ENCODE data around the gene SEC24C.

The SEC24C gene

GRCh38 chr10:73809061-73809818 lies 65.1 kb downstream of the SEC24C start:
- Histone ChIP-seq H3K9me2 (replicated peaks; ENCODE audit: control insufficient read depth, low read length) (no peaks in the 10 kb centered on the region), H3K4me1 (ENCODE audit: control insufficient read depth, low read length) (peaks cover 15% of the 10 kb centered on the region), H3K27me3 (ENCODE audit: control insufficient read depth, low read length) (no peaks in the 10 kb centered on the region), H3F3A (ENCODE audit: control insufficient read depth, insufficient read depth) (peaks cover 5% of the 10 kb centered on the region; the same call in 1 of the 2 replicates), H3K27ac (ENCODE audit: low read depth, low read length) (no peak overlapping the region), H3K4me3 (ENCODE audit: low read length) (no peak overlapping the region), H3K4me2 (ENCODE audit: low read length) (0 out of 2 replicates have a peak overlapping the region, but pooled peaks have one; percentile 60), H4K20me1 (ENCODE audit: control insufficient read depth, insufficient read depth, low read depth, low read length) (no peaks in the 10 kb centered on the region), H3K79me2 (ENCODE audit: control insufficient read depth, low read length) (peaks cover 43% of the 10 kb centered on the region), H3K9me3 (ENCODE audit: control insufficient read depth, insufficient read depth, low read length) (no peaks in the 10 kb centered on the region), H3K36me3 (ENCODE audit: control insufficient read depth, low read length) (peaks cover 49% of the 10 kb centered on the region)
- no peak for TF ChIP-seq EZH2phosphoT487 (IDR thresholded peaks at IDR 0.05; ENCODE audit: borderline replicate concordance, low read length)
- TF ChIP-seq CTCF (IDR thresholded peaks at IDR 0.05; ENCODE audit: low read depth, low read length, poor library complexity, severe bottlenecking), result no peak

- H3K9me3 ChIP-seq (ENCODE audit: control insufficient read depth, insufficient read depth, low read length), result no peaks in the 10 kb centered on the region
- no peaks in the 10 kb centered on the region for H3K27me3 ChIP-seq (ENCODE audit: control insufficient read depth, low read length)
- peaks cover 43% of the 10 kb centered on the region for H3K79me2 ChIP-seq (ENCODE audit: control insufficient read depth, low read length)
- H4K20me1 ChIP-seq (ENCODE audit: control insufficient read depth, insufficient read depth, low read depth, low read length), result no peaks in the 10 kb centered on the region
- TF ChIP-seq CTCF (IDR thresholded peaks at IDR 0.05; ENCODE audit: low read depth, low read length, poor library complexity, severe bottlenecking) (no peak), EZH2phosphoT487 (IDR thresholded peaks at IDR 0.05; ENCODE audit: borderline replicate concordance, low read length) (no peak)
- H3K36me3 ChIP-seq (ENCODE audit: control insufficient read depth, low read length), result peaks cover 47% of the 10 kb centered on the region
- H3K27ac ChIP-seq (ENCODE audit: low read depth, low read length), result no peak overlapping the region
- H3F3A ChIP-seq (ENCODE audit: control insufficient read depth, insufficient read depth), result peaks cover 5% of the 10 kb centered on the region; the same call in 1 of the 2 replicates
- peaks cover 15% of the 10 kb centered on the region for H3K4me1 ChIP-seq (ENCODE audit: control insufficient read depth, low read length)
- H3K4me3 ChIP-seq (ENCODE audit: low read length), result peak overlapping the region; percentile 71
- H3K4me2 ChIP-seq (ENCODE audit: low read length), result peak overlapping the region; percentile 60
- no peaks in the 10 kb centered on the region for H3K9me2 ChIP-seq (replicated peaks; ENCODE audit: control insufficient read depth, low read length)
These were observed 66.2 kb downstream of the SEC24C start for GRCh38 chr10:73810358-73810734.

GRCh38 chr10:73810735-73811465 lies 66.7 kb downstream of the SEC24C start:
- Histone ChIP-seq H3K9me2 (replicated peaks; ENCODE audit: control insufficient read depth, low read length) (no peaks in the 10 kb centered on the region), H3K27ac (ENCODE audit: low read depth, low read length) (peak overlapping the region; percentile 61), H3K9me3 (ENCODE audit: control insufficient read depth, insufficient read depth, low read length) (no peaks in the 10 kb centered on the region), H3K27me3 (ENCODE audit: control insufficient read depth, low read length) (no peaks in the 10 kb centered on the region), H3K36me3 (ENCODE audit: control insufficient read depth, low read length) (peaks cover 44% of the 10 kb centered on the region), H3K4me1 (ENCODE audit: control insufficient read depth, low read length) (peaks cover 15% of the 10 kb centered on the region), H3K4me3 (ENCODE audit: low read length) (peak overlapping the region; percentile 71), H3K79me2 (ENCODE audit: control insufficient read depth, low read length) (peaks cover 43% of the 10 kb centered on the region), H3F3A (ENCODE audit: control insufficient read depth, insufficient read depth) (peaks cover 5% of the 10 kb centered on the region; the same call in 1 of the 2 replicates), H3K4me2 (ENCODE audit: low read length) (peak overlapping the region; percentile 60), H4K20me1 (ENCODE audit: control insufficient read depth, insufficient read depth, low read depth, low read length) (no peaks in the 10 kb centered on the region)
- no peak for TF ChIP-seq CTCF (IDR thresholded peaks at IDR 0.05; ENCODE audit: low read depth, low read length, poor library complexity, severe bottlenecking)
- no peak for TF ChIP-seq EZH2phosphoT487 (IDR thresholded peaks at IDR 0.05; ENCODE audit: borderline replicate concordance, low read length)

Measured in DOHH2 (cell line).